K562 (cell line): Measurements from ENCODE around the gene TMEM203. TPM values are rescaled to one million over a fixed set of nuclear protein-coding genes. Genes with fewer than 3 reads are reported as not detected.

ENCODE experiments used
- ATF3 ChIP-seq, 2 experiments: fragments of 450-650 bp in 1 of 2; sonication (generic) in 1 of 2; formaldehyde crosslinking in 1 of 2; IDR thresholded peaks in 1 of 2; conservative IDR thresholded peaks in 1 of 2; 2 replicates each; pipeline versions ENCODE4 v1.6.1 to v1.8.1; 2016 to 2023; ENCODE audit warnings: mild to moderate bottlenecking in 2 of 2, moderate library complexity in 2 of 2, inconsistent platforms in 1 of 2, missing genetic modification reagents in 1 of 2
- BRF2 ChIP-seq: IDR thresholded peaks from 3 replicates; pipeline ENCODE4 v1.6.1; 2011; ENCODE audit warnings: borderline replicate concordance, mild to moderate bottlenecking; ENCODE audit not compliant: insufficient read length, insufficient read depth
- CBX5 ChIP-seq: IDR thresholded peaks from 2 replicates; pipeline ENCODE4 v1.6.1; 2014; ENCODE audit warnings: low read depth, borderline replicate concordance
- ELK1 ChIP-seq: sonication (generic); formaldehyde crosslinking; IDR thresholded peaks from 2 replicates; pipeline ENCODE4 v1.8.1; 2022; ENCODE audit warnings: missing genetic modification reagents
- EP300 ChIP-seq: IDR thresholded peaks from 2 replicates; pipeline ENCODE4 v1.6.1; 2012; ENCODE audit warnings: low read length, improper control_type of control experiment
- GATAD2B ChIP-seq: fragments of 450-650 bp; IDR thresholded peaks from 2 replicates; pipeline ENCODE4 v1.6.1; 2017; ENCODE audit warnings: mild to moderate bottlenecking, borderline replicate concordance
- HSF4 ChIP-seq: fragments of 250-450 bp; sonication (Bioruptor Pico); IDR thresholded peaks from 2 replicates; pipeline ENCODE4 v2.1.2; 2022; ENCODE audit warnings: mild to moderate bottlenecking, moderate library complexity, borderline replicate concordance
- MTA1 ChIP-seq: fragments of 450-650 bp; IDR thresholded peaks from 2 replicates; pipeline ENCODE4 v1.6.1; 2017; ENCODE audit warnings: borderline replicate concordance
- NCOA1 ChIP-seq: fragments of 450-650 bp; IDR thresholded peaks from 2 replicates; pipeline ENCODE4 v1.6.1; 2016; ENCODE audit warnings: low read depth
- RAD51 ChIP-seq: fragments of 450-650 bp; IDR thresholded peaks from 2 replicates; pipeline ENCODE4 v1.7.1; 2016; ENCODE audit warnings: low read depth, mild to moderate bottlenecking, borderline replicate concordance
- SMARCA4 ChIP-seq: fragments of 450-650 bp; IDR thresholded peaks from 2 replicates; pipeline ENCODE4 v1.6.1; 2016
- SP1 ChIP-seq: sonication (generic); formaldehyde crosslinking; IDR thresholded peaks from 2 replicates; pipeline ENCODE4 v1.8.1; 2022; ENCODE audit warnings: mild to moderate bottlenecking, missing genetic modification reagents
- STAT5B ChIP-seq: fragments of 250-450 bp; sonication (Bioruptor Pico); IDR thresholded peaks from 2 replicates; pipeline ENCODE4 v1.8.0; 2021; ENCODE audit warnings: mild to moderate bottlenecking, inconsistent platforms
- STAT6 ChIP-seq: sonication (generic); formaldehyde crosslinking; IDR thresholded peaks from 2 replicates; pipeline ENCODE4 v1.8.1; 2023; ENCODE audit warnings: mild to moderate bottlenecking, missing genetic modification reagents
- WHSC1 ChIP-seq: IDR thresholded peaks from one replicate; pipeline ENCODE4 v1.6.1; 2012; ENCODE audit warnings: low read length, control low read depth, inconsistent platforms
- YY1 ChIP-seq, 3 experiments: IDR thresholded peaks; 2 replicates each; pipeline ENCODE4 v1.6.1; 2011; ENCODE audit warnings: low read length in 2 of 3, mild to moderate bottlenecking in 2 of 3, moderate library complexity in 2 of 3, borderline replicate concordance in 1 of 3, control low read depth in 1 of 3, low read depth in 1 of 3; ENCODE audit not compliant: insufficient read depth in 3 of 3, insufficient replicate concordance in 2 of 3, control insufficient read depth in 1 of 3, insufficient read length in 1 of 3; ENCODE audit errors: extremely low read depth in 1 of 3
- ZBTB8A ChIP-seq: fragments of 450-650 bp; IDR thresholded peaks from 2 replicates; pipeline ENCODE4 v1.6.1; 2018; ENCODE audit warnings: mild to moderate bottlenecking, moderate library complexity; ENCODE audit not compliant: partially characterized antibody
- ZFP1 ChIP-seq: fragments of 450-650 bp; formaldehyde crosslinking; IDR thresholded peaks from 2 replicates; pipeline ENCODE4 v1.4.0; 2020; ENCODE audit warnings: mild to moderate bottlenecking, mixed read lengths
- ZNF431 ChIP-seq: sonication (generic); formaldehyde crosslinking; IDR thresholded peaks from 2 replicates; pipeline ENCODE4 v1.8.0; 2022; ENCODE audit warnings: mild to moderate bottlenecking, missing genetic modification reagents
- polyA plus RNA-seq, 8 experiments: library from polyadenylated mRNA; depleted of rRNA in 4 of 8; stranded (reverse) in 5 of 8; unstranded in 3 of 8; fragments of >200 nt; fragmentation: Nextera tagmentation in 2 of 8; fragmentation: Illumina TruSeq in 1 of 8; extraction: Ambion mirVana in 2 of 8; extraction: Trizol in 1 of 8; gene quantifications; 2 replicates each; pipeline versions ENCODE4 v1.2.1 to v1.2.3, GENCODE V29; 2011 to 2014; ENCODE audit warnings: inconsistent platforms in 1 of 8, missing spikeins in 1 of 8
- total RNA-seq, 7 experiments: library from RNA; depleted of rRNA in 6 of 7; stranded (reverse); fragments of >200 nt in 6 of 7; fragmentation: Illumina TruSeq in 2 of 7; extraction: Trizol in 2 of 7; gene quantifications; 2 replicates each; pipeline versions ENCODE4 v1.2.1 to v1.2.3, GENCODE V29; 2011 to 2021; ENCODE audit warnings: low replicate concordance in 1 of 7

The TMEM203 gene
- total and polyA plus RNA-seq, 9 of the 15 experiments (the other 6 are each of a cell fraction or from before 2014, with no cell fraction given) = 8.8 to 59.5 (median 37.6) TPM

- TF ChIP-seq ZNF431 (no peak), ZFP1 (CRISPR knock-in tag) (no peak), GATAD2B (no peak), WHSC1 (no peak), YY1 (IDR thresholded peaks at IDR 0.05; ENCODE audit: borderline replicate concordance in 1 of 3, control insufficient read depth in 1 of 3, extremely low read depth in 1 of 3, insufficient read depth in 3 of 3, insufficient read length in 1 of 3, insufficient replicate concordance in 2 of 3, low read depth in 1 of 3, low read length in 2 of 3) (peak in 2 of 3 experiments; percentile 19 to 66), RAD51 (no peak), ZBTB8A (no peak), SMARCA4 (no peak), MTA1 (no peak), SP1 (peak; percentile 69), ATF3 (IDR thresholded peaks at IDR 0.05) (no peak), ATF3 (CRISPR knock-in tag; conservative IDR thresholded peaks at IDR 0.05) (no peak), ELK1 (CRISPR knock-in tag) (no peak), STAT5B (CRISPR knock-in tag) (no peak), STAT6 (CRISPR knock-in tag) (no peak), BRF2 (no peak), EP300 (no peak), HSF4 (no peak), NCOA1 (peak; percentile 19; the same call in 1 of the 2 replicates), CBX5 (no peak)
Observed at GRCh38 chr9:137217276-137218211, 12.1 kb upstream of the TMEM203 start (continued).
